Fibroblast of skin of back (primary cell): Measurements from ENCODE around the gene NPAS1.
A peak's percentile ranks its signal among the peaks of the same experiment; 100 is the strongest.
"Not testable (repeated sequence)": the region's sequence is repeated elsewhere in the genome, so short reads cannot be mapped to it uniquely, and the experiment has no call there.

Source experiments
- DNase-seq: peaks from one replicate; pipeline ENCODE4 v3.0.0-alpha.2; 2013

Gene NPAS1

GRCh38 chr19:46992699-46993535 lies 26.7 kb upstream of the NPAS1 start:
- DNase-seq, result no peak

DNA sequence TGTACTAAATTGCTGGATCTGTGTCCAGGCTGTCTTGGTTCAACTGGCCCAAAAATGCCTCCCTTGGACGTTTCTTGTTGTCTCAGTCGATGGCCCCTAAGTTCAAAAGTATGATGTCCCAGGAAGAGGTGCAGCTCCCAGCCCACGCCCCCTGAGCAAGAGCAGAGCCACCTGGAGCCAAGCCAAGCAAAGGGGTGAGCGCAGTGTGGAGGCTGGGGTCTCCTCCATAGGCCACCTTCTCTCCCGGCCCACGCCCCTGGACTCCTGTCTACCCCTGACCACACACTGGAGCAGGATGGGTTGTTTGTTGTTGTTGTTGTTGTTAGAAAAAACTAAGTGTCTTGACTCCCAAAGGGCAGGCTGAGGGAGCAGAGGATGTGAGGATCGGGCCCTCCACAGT lies 26.0 kb upstream of the NPAS1 start:
- DNase-seq, result no peak

- no peak for DNase-seq
Measured at GRCh38 chr19:46994141-46994686, 25.4 kb upstream of the NPAS1 start.

DNA sequence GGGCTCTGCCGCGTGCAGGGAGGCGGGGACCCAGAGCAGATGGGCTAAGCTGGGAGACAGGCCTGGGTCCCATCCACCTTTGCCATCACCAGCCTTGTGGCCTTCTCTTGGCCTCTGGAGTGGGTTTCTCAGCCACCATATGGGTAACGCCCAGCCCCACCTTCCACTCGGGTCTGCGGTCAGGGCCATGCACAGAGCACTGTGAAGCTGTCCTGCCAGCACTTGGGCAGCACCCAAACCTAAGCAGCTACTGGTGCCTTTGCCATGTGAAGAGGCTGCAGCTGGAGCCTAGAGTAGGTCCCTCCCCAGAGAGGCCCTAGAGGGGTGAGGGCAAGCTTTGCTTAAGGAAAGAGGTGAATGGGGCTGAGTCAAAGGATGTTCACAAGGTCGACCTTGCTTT lies 24.1 kb upstream of the NPAS1 start:
- DNase-seq, result no peak

DNA sequence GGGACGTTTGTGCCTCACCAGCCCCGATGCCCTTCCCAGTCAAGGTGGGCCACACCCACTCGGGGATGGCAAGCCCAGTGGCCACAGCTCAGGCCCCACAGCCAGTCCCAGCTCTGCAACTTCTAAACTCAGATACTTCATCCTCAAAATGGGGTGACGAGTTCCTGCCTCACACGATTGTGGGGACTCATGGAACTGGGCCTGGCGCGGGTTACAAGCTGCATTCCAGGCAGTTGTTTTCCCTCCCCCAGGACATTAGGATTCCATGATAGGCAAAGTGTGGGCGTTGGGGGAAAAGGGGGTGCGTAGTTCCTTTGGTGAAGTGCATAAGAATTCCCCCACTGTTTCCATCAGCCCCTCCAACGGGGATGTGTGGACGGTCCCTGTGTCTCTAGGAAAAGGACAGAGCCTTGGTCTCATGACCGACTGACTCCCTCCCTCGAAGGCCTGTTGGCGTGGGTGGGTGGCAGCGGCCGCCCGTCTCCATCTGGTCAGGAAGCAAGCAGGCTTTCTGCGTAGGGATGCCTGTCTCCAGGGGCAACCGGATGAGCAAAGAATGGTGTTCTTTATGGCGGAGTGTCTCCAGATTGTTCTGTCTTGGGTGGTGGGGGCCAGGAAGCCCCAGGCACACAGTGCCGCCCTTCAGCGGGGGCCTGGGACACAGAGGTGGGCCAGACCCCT lies 21.1 kb upstream of the NPAS1 start:
- no peak for DNase-seq

- no peak for DNase-seq
Measured at GRCh38 chr19:46999377-46999776, 20.3 kb upstream of the NPAS1 start.

DNA sequence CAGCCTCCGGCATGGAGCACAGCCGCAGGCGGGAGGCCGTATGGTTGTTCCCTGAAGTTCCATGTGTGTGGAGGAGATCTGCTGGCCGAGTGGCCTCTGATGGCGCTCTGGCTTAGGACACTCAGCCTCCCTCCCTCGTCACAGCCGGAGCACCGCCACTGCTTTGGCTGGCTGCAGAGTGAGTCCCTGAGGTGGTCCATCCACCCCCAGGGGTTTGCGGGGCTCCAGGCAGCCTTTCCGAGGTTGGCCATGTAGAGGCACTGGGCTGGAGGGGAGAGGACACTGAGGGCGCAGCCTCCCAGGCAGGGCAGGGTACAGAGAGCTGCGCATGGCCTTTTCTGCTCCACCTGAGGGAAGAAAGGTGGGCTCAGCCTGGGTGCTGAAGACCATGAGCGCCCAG lies 19.8 kb upstream of the NPAS1 start:
- no peak for DNase-seq

DNA sequence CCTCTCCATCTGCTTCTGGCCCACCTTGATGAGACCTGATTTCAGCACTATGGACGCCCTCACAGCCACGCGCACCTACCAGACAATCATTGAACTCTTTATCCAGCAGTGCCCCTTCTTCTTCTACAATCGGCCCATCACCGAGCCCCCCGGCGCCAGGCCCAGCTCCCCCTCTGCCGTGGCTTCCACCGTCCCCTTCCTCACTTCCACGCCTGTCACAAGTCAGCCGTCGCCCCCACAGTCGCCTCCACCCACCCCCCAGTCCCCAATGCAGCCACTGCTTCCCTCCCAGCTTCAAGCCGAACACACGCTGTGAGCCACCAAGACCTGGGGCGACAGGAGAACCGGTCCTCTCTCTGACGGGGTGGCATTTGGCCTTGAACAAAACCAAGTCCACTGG lies 19.3 kb upstream of the NPAS1 start:
- DNase-seq, result no peak

- DNase-seq, result no peak
Measured at GRCh38 chr19:47001584-47001983, 18.1 kb upstream of the NPAS1 start.

DNA sequence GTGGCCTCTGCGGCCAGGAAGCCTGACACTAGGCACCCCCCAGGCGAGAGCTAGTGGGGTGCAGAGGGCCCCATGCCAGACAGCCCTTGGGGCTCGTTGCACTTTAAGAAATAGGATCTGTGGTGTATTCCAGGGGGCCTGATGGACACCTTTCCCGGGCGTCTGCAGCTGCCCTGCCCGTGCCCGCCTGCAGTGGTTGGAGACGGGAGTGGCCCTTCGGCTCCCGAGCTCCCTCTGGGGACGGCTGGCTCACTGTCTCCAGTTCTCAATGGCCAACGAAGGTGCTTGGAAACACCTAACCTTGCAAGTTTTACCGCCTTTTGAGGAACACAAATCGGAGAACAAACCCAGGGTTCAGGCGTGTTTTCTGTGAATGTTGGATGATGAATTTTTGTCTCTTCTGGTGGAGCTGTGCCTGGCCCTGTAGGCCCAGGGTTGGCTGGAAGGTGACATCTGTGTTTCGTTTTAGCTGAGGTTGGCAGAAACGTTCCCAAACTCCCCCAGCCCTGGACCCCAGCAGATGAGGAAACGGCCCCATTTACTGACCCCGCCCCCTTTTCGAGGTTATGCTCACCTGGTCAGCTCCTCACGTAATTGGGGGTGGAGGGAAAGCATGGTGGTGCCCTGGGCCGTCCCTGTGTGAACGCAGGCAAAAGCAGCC lies 17.4 kb upstream of the NPAS1 start:
- DNase-seq, result no peak

- DNase-seq, result no peak
Measured at GRCh38 chr19:47002853-47003610, 16.6 kb upstream of the NPAS1 start.

GRCh38 chr19:47003611-47004465 lies 15.8 kb upstream of the NPAS1 start:
- peak; percentile 39 for DNase-seq

DNA sequence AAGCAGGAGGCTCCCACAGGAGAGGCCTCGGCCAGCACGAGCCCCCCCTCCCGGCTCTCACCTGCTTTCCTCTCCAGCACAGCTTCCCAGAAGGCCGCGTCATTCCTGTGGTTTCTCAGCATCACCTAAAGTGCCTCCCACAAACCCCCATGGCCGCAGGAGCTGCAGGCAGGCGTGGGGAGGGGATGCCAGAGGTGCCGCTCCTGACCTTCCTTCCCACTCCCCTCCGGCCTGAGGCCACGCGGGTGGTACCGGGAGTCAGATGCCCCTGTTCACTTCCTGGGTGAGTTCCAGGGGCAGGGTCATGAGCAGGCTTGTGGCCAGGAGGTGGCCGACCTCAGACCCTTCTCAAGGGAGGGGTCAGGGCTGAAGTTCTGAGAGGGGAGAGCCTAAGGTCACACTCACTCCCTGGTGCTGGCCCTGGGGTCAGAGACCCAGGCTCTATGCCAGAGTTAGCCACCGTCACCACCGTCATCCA lies 14.4 kb upstream of the NPAS1 start:
- no peak for DNase-seq

- DNase-seq, result peak; percentile 35
Measured at GRCh38 chr19:47005873-47006272, 13.8 kb upstream of the NPAS1 start.

- no peak for DNase-seq
Measured at GRCh38 chr19:47006496-47006895, 13.1 kb upstream of the NPAS1 start.

DNA sequence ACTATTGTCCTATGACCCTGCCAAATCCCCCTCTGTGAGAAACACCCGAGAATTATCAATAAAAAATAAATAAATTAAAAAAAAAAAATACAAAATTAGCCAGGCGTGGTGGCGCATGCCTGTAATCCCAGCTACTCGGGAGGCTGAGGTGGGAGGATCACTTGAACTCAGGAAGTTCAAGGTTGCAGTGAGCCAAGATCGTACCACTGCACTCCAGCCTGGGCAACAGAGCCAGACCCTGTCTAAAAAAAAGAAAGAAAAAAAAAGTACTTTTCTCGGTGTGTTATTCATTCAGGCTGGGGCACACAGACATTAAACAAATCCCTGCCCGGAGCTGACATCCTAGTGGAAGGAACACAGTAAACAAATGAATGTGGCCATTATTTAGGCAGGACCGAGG lies 9.1 kb upstream of the NPAS1 start:
- not testable (repeated sequence) for DNase-seq

GRCh38 chr19:47012617-47013016 lies 7.0 kb upstream of the NPAS1 start:
- DNase-seq, result no peak

DNA sequence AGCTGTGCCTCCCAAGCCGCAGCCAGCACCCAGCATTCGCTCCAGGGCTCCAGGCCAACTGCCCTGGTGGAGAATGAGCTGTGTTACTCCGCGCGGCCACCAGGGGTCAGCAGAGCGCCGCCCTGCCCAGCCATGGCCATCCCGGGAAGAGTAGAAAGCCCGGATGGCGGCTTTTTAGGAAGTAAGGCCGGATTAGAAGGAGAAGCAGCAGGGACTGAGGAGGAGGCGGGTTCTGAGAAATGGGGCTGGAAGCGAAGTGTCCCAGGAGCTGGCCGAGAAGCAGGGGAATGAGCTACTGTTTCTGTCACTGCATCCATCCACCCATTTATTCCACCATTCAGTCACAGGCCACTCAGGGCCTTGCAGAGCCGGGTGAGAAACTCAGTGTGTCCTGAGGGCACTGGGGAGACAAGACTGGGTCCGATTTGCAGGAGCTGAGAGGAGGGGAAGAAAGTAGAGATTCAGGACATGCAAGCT lies 6.6 kb upstream of the NPAS1 start:
- peak; percentile 69 for DNase-seq

- DNase-seq, result no peak
Measured at GRCh38 chr19:47018923-47019322, 714 bp upstream of the NPAS1 start.

DNA sequence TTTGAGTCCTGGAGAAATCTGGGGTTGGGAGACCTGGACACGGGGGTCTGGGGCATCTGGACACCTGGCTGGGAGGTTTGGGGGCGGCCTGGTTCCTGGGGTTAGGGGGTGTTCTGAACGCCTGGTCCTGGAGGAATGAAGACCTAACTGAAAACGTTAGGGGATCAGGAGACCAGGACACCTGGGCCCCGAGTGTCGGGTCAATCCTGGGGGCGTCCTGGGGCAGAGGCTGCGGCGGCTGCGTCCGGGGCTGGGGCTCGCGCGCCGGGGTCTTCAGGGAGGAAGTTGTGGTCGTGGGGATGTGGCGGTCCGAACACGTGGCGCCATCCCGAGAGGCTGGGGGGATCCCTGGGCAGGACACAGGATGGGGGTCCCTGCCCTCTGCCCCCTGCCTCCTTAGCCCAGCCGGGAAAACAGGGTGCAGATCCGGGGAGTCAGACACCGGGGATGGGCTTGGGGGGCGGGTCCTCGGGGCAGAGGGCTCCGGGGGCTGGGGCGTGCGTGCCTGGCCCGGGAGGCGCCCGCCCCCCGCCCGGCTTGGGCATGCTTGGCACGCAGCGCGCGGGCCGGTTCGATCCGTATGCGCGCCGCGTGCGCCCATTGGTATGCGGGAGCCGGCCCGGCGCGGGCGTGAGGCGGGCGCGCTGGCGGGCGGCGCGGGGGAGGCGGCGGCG lies 632 bp downstream of the NPAS1 start:
- DNase-seq, result no peak
